DMS 273 (cell line): ENCODE measurements around the gene TNIP1.

Experiments
- DNase-seq: peaks from one replicate; lab custom pipeline; 2025; ENCODE audit not compliant: unreplicated experiment; lab: John Stamatoyannopoulos, UW

TNIP1 gene

DNA sequence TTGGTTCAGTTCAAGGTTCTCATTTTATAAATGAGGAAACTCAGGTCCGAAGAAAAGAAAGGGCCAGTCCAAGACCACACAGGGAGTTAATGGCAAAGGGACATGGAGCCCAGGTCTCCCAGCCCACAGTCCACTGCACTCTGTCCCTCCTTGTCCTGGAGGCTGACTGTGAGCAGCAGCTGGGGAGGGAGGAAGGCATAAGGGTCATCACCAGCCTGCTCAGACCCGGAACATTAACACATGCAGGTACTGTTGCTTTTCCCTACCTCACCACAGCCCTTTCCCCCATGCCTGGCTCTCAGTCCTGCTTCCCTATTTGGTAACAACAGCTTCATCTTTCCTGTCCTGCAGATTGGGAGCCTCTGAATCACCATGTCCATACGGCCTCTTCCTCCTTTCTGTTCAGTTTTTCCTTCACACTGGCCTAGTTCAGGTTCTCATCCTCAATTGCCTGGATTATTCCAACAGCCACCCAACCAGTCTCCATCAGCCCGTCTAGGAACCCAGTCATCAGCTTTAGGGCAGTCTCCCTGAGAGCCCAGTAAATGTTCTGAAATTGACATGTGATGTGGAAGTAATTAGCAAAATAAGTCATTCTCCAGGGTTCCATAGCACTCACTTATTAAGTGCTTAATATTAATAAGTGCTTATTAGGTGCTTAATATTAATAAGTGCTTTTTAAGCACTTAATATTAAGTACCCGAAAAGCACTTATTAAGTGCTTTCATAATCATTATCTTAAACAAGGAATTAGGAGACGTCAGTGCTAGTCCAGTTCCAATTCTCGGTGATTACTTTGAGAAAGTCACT, 56.2 kb downstream of the TNIP1 start:
- no peak for DNase-seq

DNA sequence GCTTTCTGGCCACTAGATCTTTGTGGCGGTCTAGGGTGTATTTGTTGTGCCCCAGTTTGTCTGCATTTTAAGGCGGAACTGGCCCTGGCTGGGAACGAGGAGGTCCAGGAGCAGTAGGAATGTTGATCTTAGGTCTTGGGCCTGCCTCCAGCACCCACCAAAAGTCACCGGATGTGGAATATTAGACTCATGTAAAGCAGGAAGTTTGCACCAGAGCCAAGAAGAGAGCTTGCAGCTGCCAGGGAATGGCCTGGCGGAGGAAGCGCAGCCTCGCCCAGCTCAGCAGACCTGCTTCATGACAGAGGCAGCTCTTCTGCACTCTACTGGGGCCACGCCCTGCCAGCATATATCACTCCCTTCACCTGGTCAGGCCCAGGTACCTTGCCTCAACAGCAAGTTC, 57.2 kb downstream of the TNIP1 start:
- no peak for DNase-seq

DNA sequence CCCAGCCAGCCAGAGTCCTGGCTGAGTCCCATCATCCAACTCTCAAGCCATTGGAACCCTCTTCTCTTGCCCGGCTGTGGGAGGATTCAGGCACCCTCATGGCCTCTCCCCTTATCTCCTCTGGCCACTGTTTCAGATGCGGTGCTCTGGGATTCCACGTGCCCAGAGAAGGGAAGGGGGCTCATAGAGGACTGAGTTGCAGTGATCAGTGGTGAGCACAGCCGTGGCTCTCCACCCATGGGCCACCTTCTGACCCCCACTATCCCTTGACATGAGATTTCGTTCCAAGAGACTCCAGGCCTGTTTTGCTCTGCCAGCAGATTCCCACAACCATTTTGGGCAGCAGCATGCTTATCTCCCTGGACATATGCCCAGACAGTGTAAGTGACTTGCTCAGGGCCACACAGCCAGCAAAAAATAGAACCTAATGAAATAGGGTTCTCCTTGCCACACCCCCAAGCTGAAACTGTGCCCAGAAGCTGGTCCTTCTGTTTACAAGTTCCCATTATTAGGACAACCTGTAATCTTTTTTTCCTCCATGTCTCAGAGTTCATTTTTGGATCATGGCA, 57.7 kb downstream of the TNIP1 start:
- no peak for DNase-seq

DNA sequence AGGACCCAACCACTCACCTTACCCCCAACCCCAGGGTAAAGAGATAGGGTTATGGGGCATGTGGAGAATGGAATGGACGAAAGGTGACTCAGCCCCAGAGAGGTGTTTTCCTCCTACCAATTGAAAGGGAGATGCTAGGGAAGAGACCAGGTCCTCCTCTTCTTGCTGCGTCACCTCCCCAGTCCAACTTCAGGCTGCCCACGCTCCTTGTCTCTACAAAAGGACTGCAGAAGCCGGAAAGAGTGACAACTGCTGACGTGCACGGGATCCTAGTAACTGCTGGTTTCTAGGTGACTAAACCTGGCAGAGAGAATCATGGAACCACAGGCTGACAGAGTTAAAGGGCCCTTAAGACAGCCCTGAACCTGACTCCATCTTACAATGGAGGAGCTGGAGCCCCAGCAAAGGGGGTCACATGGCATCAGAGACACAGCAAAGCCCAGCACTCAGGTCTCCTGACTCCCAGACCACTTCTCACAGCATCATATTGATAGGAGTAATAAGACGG, 58.3 kb downstream of the TNIP1 start:
- DNase-seq = no peak

DNA sequence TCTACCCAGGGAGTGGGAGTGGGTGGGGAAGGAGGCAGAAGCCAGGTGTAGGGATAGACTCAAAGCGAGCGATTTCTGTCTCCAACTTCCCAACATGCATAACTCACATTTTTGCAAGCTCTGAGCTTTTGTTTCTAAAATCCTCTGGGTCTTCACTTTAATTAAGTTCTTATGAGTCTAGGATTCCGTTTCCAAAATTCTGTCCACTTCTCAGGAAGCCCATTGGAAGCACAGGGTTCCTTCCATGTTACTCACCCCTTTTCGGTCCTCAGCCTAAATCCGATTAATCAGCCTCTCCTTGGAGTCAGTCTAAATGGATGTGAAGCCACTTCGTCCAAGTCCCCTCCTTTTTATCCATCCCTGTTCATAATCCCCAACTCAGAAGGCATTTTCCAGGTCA, 59.1 kb downstream of the TNIP1 start:
- no peak for DNase-seq

DNA sequence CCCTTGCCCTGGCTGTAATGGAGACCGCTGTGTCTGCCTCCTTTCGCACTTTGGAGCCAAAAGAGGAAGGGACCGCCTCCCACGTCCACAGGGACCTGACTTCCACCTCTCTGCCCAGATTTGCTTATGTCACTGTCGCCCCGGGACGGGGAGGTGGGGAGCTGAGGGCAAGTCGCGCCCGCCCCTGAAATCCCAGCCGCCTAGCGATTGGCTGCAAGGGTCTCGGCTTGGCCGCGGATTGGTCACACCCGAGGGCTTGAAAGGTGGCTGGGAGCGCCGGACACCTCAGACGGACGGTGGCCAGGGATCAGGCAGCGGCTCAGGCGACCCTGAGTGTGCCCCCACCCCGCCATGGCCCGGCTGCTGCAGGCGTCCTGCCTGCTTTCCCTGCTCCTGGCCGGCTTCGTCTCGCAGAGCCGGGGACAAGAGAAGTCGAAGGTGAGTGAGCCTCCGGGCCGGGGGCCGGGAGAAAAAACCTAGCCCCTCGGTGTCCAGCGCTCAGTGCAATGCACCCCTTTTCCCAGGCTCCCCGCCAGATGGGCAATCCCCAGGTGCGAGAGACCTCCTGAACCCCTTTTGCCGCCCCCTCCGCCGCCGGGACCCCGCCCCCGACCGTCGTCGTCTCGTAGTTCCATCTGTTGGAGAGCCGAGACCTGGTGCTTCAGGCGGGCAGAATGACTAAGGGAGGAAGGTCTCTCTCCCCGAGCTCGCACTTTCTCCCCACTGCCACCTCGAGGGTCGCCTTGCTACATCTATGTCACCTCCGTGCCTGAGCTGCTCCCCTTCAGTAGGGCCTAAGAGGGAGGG, 60.3 kb downstream of the TNIP1 start, which contains the start of gene GPX3:
TSS of gene GPX3 (plus strand) at position 288 of the 807 bp plus-strand sequence. CDS start at position 352, 64 bp downstream.
- peak; percentile 84 for DNase-seq

DNA sequence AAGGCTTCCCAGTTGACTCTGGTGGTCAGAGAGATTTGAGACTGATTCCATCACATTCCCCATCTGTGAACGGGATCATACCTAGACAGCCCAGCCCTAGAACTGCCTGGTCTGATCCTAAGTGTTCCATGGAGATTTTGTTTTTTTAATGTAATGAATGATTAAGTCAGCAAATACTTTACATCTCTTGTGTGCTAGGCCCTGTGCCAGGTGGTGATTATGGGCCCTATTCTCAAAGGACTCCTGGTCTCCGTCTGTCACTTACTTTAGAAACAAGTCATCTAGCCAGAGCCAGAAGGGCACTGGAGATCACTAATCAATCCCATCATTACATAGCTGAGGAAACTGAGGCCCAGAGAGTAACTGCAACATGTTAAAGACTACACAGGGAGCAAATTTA, 61.5 kb downstream of the TNIP1 start:
- peak; percentile 63 for DNase-seq

DNA sequence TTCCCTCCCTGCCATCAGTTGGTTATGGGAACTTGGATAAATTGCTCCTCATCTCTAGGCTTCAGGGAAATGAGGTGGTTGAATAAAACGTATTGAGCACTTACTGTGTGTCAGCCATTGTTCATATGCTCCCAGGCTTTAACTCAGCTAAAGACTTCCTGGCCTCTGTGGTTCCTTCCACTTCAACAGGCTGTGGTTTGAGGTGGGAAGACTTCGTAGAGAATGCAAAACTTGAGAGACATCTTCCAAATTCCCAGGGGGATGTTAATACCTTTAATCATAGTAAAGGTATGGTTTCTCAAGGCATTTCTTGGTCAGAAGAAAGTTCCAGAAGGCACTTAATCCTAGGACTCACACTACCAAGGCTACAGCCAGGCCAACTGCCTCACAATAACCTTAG, 62.0 kb downstream of the TNIP1 start:
- DNase-seq = no peak

DNA sequence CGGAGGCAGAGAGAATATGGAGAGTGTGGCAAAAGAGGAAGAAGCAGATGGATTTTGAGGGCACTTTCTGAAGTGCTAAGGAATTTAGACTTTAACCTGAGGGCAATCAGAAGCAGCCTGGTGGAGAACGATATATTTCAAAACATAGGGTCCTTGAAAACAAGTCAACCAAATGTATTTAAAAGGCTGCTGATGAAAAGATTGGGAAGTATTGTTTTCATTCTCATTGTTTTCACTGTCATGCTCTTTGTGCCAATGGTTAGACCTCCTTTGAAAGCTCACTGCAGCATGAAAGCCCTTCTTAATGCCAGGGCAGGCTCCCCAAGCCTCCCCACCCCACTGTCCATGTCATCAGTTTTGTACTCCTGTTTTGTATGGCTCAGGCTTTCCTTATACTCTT, 62.9 kb downstream of the TNIP1 start:
- no peak for DNase-seq

DNA sequence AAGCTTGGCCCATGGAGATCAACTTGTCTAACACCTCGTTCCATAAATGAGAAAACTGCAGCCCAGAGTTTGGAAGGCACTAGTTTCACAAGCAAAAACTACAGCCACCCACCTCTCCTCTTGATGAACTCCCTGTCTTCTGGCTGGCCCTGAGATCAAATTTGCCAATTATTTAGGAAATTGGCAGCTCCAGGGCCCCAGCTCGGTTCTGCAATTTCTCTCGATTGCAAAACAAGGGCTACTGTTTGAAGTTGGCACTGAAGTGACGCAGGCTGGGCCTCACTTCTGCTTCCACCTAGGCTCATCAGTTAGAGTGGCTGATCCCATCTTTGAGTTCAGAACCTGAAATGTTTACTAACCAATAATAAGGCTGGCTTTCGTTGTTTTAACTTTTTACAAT, 64.1 kb downstream of the TNIP1 start:
- DNase-seq = no peak

DNA sequence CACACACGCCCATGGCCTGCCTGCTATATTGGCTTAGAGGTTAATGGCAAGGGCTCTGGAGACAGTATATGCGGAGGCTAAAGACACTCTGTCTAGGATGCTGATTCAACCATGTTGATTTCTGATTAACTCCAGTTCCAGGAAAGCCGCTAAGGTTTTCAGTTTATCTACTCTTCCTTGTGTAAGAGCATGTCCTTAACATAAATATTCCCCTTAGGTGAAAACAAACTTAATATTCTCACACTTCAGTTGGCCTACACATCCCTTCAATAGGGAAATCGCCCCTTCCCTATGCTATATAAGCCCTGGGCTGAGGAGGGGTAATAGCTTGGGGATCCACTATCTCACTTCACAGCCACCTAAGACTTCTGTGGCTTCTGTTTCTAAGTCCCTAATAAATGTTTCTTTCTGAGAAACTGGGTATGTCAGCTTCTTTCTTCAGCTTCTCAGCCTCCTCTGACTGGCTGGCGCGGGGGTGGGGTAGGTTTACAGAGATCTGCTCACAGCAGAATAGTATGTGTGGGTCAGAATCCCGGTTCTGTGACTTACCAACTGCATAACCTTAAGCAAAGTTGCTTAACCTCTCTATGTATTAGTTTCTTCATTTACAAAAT, 64.8 kb downstream of the TNIP1 start:
- no peak for DNase-seq

DNA sequence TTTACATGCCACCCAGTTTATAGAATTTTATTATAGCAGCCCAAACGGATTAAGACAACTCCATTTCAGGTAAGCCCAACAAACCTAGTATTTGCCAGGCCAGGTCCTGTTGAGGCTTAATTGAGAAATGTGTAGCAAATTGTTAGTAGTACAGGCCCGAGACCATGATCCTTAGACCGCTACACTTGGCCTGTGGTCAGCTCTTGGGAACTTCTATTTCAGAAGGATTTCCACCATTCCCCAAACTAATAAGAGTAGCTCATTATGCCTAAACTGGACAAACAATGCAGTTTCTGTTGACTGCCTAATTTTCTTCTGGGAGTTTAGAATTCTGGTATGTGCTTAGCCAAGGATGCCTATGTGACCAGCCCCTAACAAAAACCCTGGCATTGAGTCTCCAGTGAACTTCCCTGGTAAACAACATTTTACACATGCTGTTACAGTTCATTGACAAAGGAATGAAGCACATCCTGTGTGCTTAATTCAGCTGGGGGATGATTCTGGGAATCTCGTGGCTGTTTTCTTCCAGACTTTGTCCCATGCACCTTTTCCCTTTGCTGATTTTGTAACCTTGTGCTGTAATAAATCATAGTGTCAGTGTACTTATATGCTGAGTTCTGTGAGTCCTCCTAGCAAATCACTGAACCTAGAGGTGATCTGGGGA, 66.0 kb downstream of the TNIP1 start:
- no peak for DNase-seq

DNA sequence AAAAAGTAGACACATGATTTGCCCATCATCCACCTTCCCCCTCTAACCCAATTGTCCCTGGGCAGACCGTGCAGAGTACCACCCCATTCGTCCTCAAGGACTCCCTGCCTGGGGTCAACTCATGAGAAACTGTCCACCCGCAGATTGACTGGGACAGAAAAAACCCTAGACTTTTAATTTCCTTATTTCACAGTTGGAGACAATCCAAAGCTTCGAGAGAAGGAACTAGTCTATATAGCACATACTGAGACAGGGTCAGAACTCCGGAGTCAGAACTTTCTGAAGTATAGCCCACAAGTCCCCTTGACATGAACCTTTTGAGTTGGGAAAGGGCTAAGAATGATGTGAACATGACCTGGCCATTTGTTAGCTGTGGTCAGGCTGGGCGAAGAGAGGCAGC, 68.0 kb downstream of the TNIP1 start:
- DNase-seq = no peak

DNA sequence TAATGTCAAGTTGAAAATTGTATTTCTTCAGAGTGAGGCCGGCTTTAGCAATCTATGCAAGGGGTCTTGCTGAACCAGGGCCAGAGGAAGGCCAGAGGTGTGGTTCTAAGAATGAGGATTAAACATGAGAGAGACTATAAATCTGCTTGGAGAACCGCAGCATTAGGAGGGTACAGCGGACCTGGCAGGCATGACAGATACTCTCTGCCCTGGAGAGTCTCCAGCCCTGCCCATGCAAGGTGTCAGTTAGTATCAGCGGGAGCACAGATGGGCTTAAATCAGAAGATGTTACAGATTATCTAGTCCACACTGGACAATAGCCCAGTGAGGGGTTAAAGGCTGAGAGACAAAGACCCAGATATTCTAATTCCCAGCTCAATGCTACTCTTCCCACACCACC, 71.9 kb downstream of the TNIP1 start:
- DNase-seq = no peak

DNA sequence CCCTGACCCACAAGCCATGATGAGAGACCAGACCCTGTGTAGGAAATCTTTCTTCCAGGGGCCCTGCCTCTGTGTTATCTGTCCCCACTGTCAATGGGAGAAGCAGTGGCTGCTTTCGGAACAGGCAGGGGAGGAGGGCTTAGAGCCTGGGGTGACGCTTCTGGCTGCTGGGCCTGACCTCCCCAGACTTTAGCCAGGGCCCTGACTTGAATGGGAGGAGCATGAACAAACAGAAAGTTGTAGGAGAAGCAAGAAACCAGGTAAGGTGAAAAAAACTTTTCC, 72.7 kb downstream of the TNIP1 start:
- DNase-seq = no peak

DNA sequence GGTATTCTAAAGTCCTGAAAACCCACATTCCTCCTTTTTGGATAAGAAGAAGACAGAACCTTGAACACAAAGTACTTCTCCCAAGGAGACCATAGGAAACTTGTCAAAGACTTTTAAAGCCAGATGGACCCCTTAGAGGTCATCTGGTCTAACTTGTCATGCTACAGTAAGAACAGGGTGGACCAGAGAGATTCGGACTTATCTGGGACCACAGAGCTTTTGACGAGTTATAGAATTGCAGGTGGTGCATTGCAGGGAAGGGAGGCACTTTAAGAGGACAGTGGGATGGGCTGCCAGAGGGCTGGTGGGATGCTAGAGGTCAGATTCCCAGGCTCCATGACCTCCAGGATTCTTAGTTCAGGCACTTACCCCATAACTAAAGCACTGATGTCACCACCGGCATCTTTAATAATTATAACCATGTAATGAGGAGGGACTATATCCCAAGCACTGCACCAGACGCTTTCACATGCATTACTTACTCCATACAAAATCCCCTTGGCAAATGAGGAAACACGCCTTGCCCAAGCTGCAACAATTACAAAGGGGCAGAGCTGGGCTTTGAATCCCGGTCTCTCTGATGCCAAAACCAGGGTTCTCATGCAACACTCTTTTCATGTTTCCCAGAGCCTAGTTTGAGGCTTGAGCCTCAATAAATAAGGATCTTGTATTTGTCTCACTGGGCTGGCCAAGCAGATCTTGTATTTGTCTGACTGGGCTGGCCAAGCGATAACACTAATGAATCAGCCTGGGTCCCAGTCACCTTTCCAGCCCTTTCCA, 73.2 kb downstream of the TNIP1 start:
- no peak for DNase-seq

DNA sequence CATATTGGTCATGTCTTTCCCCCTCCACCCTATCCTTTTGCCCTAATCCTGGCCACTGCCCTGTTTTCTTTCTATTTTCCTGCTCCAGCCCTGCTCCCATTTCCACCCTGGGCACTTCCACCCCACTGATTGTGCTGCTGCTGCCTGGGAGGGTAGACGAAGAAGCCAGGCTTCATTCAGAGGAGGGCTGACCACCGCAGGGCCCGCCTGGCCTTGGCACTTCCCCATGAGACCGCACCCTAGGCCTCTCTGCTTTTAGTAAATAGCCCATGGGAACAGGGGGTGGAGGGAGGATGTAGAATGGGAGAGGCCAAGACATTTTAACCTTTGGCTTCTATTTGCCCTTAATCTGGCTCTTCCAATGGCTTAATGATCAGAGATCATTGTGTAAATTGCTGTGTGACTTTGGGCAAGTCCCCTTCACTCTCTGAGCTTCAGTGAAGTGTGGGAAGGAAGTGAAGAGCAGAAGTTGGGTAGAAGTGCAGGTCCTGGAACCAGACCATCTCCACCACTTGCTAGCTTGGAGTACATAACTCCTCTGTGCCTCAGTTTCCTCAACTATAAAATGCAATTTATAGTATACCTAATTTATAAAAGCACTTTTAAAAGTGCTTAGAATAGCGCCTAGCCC, 74.0 kb downstream of the TNIP1 start:
- DNase-seq = no peak

DNA sequence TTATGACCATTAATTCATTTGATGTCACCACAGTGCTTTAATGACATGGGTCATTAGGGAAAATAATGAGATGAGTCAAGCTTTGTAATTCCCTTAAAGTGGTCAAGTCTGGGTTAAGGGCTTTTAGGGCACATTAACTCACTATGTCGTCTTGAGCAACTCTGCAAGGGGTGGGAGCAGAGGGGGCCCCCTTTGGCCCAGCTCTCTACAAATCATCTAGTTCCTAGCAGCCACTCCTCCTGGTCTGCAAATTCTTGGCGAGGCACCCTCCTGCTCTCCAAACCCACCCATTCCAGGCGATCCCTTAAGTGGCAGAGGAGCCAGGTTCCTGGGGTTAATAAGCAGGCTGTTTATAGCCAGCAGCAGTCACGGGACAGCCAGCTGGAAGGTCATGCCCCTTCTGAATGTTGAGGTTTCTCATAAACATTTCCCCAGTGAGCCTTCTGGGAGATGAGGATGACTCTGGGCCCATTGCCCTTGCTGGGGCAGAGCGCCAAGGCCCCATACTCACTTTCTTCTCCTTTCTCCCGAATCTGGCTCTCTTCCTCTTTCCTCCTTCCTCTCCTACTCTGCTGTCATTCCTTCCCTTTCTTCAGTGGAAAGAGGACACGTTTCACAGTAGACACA, 74.8 kb downstream of the TNIP1 start:
- DNase-seq = peak; percentile 39

DNA sequence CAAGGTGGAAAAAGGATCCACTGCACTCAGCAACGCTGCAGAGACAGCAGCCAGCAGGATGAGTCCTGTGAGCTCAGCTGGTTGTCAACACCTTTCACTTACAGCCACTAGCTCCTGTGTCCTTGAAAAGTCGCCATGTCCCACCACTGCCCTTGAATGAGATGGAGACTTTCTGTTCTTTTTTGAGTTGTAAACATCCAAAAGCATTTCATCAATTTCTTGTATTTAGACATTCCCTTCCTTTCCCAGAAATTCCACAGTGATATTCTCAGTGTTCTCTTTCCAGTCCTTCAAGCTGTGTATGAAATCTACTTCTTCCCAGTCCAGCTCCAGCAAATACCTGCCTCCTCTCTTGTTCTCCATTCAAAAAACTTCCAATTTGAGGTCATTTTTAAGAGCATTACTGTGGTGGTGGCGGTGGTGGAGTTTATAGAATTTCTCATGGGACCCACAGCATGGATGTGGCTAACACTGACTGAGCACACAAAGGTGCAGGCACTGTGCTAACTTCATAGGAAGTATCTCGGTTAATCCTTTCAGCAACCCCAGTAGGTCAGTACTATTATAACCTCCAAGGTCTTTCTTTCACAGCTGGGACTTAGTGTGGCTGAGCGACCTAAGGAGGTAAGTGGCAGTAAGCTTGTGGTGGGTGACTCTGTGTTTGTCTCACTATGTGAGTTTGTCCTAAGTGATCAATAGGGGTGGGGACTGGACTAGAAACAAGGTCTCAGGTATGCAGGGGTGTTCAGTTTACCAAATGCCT, 75.5 kb downstream of the TNIP1 start:
- no peak for DNase-seq
